Hematopoietic multipotent progenitor cell treated with erythropoietin and hydrocortisone succinate and interleukin-3 and kit ligand, for 4 days (in vitro differentiated cells): ENCODE data around the gene TMEM143.

Experiments used
- DNase-seq: peaks from one replicate; pipeline ENCODE4 v3.0.0-alpha.2; 2015

TMEM143 gene

GRCh38 chr19:48353677-48354076 is 10.1 kb downstream of the TMEM143 start:
- DNase-seq, result no peak

GRCh38 chr19:48351341-48351752 is 12.4 kb downstream of the TMEM143 start:
- peak; percentile 87 for DNase-seq

- no peak for DNase-seq
Observed at GRCh38 chr19:48350856-48351255, 12.9 kb downstream of the TMEM143 start.

- DNase-seq, result no peak
Observed at GRCh38 chr19:48348737-48349136, 15.0 kb downstream of the TMEM143 start.

GRCh38 chr19:48348045-48348444 is 15.7 kb downstream of the TMEM143 start:
- DNase-seq, result no peak

- peak; percentile 40 for DNase-seq
Observed at GRCh38 chr19:48346191-48346590, 17.5 kb downstream of the TMEM143 start.

GRCh38 chr19:48344892-48345291 is 18.8 kb downstream of the TMEM143 start:
- peak; percentile 40 for DNase-seq

- DNase-seq, result no peak
Observed at GRCh38 chr19:48342841-48343540, 20.7 kb downstream of the TMEM143 start.

GRCh38 chr19:48342414-48342738 is 21.4 kb downstream of the TMEM143 start:
- DNase-seq, result no peak

- no peak for DNase-seq
Observed at GRCh38 chr19:48341515-48342413, 22.0 kb downstream of the TMEM143 start.

GRCh38 chr19:48340995-48341394 is 22.7 kb downstream of the TMEM143 start:
- no peak for DNase-seq

GRCh38 chr19:48338802-48339503 is 24.8 kb downstream of the TMEM143 start:
- no peak for DNase-seq

GRCh38 chr19:48338253-48338755 is 25.4 kb downstream of the TMEM143 start:
- no peak for DNase-seq

GRCh38 chr19:48333467-48334384 is 30.0 kb downstream of the TMEM143 start:
- peak; percentile 98 for DNase-seq

- DNase-seq, result peak; percentile 100
Observed at GRCh38 chr19:48332662-48333466, 30.9 kb downstream of the TMEM143 start.

GRCh38 chr19:48332351-48332661 is 31.4 kb downstream of the TMEM143 start:
- DNase-seq, result no peak

GRCh38 chr19:48330012-48330681 is 33.6 kb downstream of the TMEM143 start:
- DNase-seq, result peak; percentile 97

- peak; percentile 79 for DNase-seq
Observed at GRCh38 chr19:48329167-48329891, 34.4 kb downstream of the TMEM143 start.

- peak; percentile 96 for DNase-seq
Observed at GRCh38 chr19:48325265-48325910, 38.4 kb downstream of the TMEM143 start, which contains the start of gene EMP3. EMP3 (plus strand) TSS chr19:48325552; CDS start chr19:48326845, 1,293 bp downstream.
